ENCODE results near the gene SMARCC1.

SMARCC1 gene

GRCh38 chr3:47646362-47646761 lies 135.3 kb downstream of the SMARCC1 start:
- Mint-ChIP-seq H3K9me3 (no peaks in the 10 kb centered on the region), H3K36me3 (ENCODE audit: low read depth) (peaks cover 61% of the 10 kb centered on the region), H3K4me1 (ENCODE audit: low read depth) (no peaks in the 10 kb centered on the region), H3K27ac (no peak overlapping the region), H3K27me3 (no peaks in the 10 kb centered on the region), H3K4me3 (no peak overlapping the region)

DNA sequence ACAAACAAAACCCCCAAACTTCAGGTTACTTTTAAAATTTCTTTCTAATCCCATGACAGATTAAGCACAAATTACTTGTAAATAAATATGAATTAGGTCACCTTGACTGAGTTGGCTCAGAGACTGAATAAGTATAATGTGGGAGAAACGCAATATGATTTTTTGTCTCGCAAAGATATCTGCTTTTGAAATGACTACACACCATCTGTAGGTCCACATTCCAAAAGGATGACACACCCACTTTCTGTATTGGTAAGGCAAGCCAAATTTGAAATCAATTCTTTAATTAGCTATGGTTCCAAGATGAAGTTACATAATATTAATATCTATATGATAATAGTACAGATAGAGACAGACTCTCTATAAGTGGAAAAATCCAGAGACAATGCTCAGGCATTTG lies 136.1 kb downstream of the SMARCC1 start:
- no peaks in the 10 kb centered on the region for H3K4me1 Mint-ChIP-seq (ENCODE audit: low read depth)
- H3K27ac Mint-ChIP-seq, result no peak overlapping the region
- H3K4me3 Mint-ChIP-seq, result no peak overlapping the region
- H3K36me3 Mint-ChIP-seq (ENCODE audit: low read depth), result peaks cover 65% of the 10 kb centered on the region
- no peaks in the 10 kb centered on the region for H3K27me3 Mint-ChIP-seq
- no peaks in the 10 kb centered on the region for H3K9me3 Mint-ChIP-seq

DNA sequence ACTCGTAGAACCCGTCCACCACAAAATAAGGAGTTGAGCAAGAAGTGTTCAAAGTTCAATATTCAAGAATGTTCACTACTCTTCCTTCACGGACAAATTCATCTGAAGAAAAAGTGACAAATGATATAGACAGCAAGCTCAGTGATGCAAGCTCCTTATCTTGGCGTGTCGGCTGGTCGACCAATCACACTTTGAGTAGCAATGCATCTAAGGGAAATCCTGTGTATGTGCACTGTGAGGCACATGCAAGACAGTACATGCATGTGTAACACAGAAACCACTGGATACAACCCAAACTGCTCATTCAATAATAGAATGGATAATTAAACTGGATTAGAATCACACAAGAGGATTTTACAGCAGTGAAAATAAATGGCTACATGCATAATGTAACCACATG lies 138.6 kb downstream of the SMARCC1 start:
- H3K9me3 Mint-ChIP-seq, result no peaks in the 10 kb centered on the region
- no peak overlapping the region for H3K27ac Mint-ChIP-seq
- H3K4me1 Mint-ChIP-seq (ENCODE audit: low read depth), result no peaks in the 10 kb centered on the region
- H3K4me3 Mint-ChIP-seq, result no peak overlapping the region
- H3K36me3 Mint-ChIP-seq (ENCODE audit: low read depth), result peaks cover 64% of the 10 kb centered on the region
- no peaks in the 10 kb centered on the region for H3K27me3 Mint-ChIP-seq

GRCh38 chr3:47641739-47642138 lies 140.0 kb downstream of the SMARCC1 start:
- Mint-ChIP-seq H3K27ac (no peak overlapping the region), H3K4me3 (no peak overlapping the region), H3K27me3 (no peaks in the 10 kb centered on the region), H3K4me1 (ENCODE audit: low read depth) (no peaks in the 10 kb centered on the region), H3K36me3 (ENCODE audit: low read depth) (peaks cover 67% of the 10 kb centered on the region), H3K9me3 (no peaks in the 10 kb centered on the region)

GRCh38 chr3:47636921-47637320 lies 144.8 kb downstream of the SMARCC1 start:
- no peak overlapping the region for H3K27ac Mint-ChIP-seq
- no peaks in the 10 kb centered on the region for H3K9me3 Mint-ChIP-seq
- no peaks in the 10 kb centered on the region for H3K27me3 Mint-ChIP-seq
- no peak overlapping the region for H3K4me3 Mint-ChIP-seq
- peaks cover 8% of the 10 kb centered on the region for H3K4me1 Mint-ChIP-seq (ENCODE audit: low read depth)
- H3K36me3 Mint-ChIP-seq (ENCODE audit: low read depth), result peaks cover 70% of the 10 kb centered on the region

- Mint-ChIP-seq H3K27ac (no peak overlapping the region), H3K36me3 (ENCODE audit: low read depth) (peaks cover 72% of the 10 kb centered on the region), H3K4me1 (ENCODE audit: low read depth) (peaks cover 8% of the 10 kb centered on the region), H3K4me3 (no peak overlapping the region), H3K27me3 (no peaks in the 10 kb centered on the region), H3K9me3 (no peaks in the 10 kb centered on the region)
These were observed 145.5 kb downstream of the SMARCC1 start for GRCh38 chr3:47636225-47636624.

- Mint-ChIP-seq H3K4me3 (no peak overlapping the region), H3K4me1 (ENCODE audit: low read depth) (peaks cover 8% of the 10 kb centered on the region), H3K9me3 (no peaks in the 10 kb centered on the region), H3K27me3 (no peaks in the 10 kb centered on the region), H3K27ac (peak overlapping the region; percentile 9), H3K36me3 (ENCODE audit: low read depth) (peaks cover 75% of the 10 kb centered on the region)
These were observed 146.2 kb downstream of the SMARCC1 start for GRCh38 chr3:47635536-47635935.

- Mint-ChIP-seq H3K36me3 (ENCODE audit: low read depth) (peaks cover 78% of the 10 kb centered on the region), H3K4me3 (no peak overlapping the region), H3K27me3 (no peaks in the 10 kb centered on the region), H3K9me3 (no peaks in the 10 kb centered on the region), H3K4me1 (ENCODE audit: low read depth) (peaks cover 8% of the 10 kb centered on the region), H3K27ac (peak overlapping the region; percentile 9)
These were observed 146.7 kb downstream of the SMARCC1 start for GRCh38 chr3:47634996-47635395.

DNA sequence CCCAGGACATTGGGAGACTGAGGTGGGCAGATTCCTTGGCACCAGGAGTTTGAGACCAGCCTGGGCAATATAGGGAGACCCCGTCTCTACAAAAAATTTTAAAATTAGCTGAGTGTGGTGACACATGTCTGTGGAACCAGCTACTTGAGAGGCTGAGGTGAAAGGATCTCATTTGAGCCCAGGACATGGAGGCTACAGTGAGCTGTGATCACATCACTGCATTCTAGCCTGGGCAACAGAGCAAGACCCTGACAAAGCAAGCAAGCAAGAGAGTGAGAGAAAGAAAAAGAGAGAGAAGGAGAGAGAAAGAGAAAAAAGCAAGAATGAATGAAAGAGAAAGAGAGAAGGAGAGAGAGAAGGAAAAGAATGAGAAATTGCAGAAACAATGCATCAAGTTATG lies 150.9 kb downstream of the SMARCC1 start:
- Mint-ChIP-seq H3K27ac (no peak overlapping the region), H3K27me3 (no peaks in the 10 kb centered on the region), H3K36me3 (ENCODE audit: low read depth) (peaks cover 86% of the 10 kb centered on the region), H3K4me1 (ENCODE audit: low read depth) (peaks cover 8% of the 10 kb centered on the region), H3K4me3 (no peak overlapping the region), H3K9me3 (no peaks in the 10 kb centered on the region)

DNA sequence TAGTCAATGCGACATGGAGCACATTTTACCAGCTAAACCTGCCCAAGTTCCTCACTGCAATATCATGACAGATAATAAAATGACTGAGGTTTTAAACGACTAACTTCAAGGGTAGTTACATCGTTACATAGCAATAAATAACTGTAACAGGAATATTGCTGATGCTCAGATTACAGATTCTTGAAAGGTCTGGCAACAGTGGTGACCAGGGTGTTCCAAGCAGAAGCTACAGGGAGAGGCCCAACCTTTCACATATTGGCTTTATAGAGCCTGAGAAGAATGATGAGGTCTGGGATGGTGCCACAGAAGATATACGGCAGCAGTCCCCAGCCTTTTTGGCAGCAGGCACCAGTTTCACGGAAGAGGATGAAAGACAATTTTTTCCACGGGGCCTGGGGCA lies 151.9 kb downstream of the SMARCC1 start:
- H3K27ac Mint-ChIP-seq, result no peak overlapping the region
- peaks cover under 1% of the 10 kb centered on the region for H3K4me1 Mint-ChIP-seq (ENCODE audit: low read depth)
- no peaks in the 10 kb centered on the region for H3K27me3 Mint-ChIP-seq
- no peaks in the 10 kb centered on the region for H3K9me3 Mint-ChIP-seq
- H3K4me3 Mint-ChIP-seq, result no peak overlapping the region
- H3K36me3 Mint-ChIP-seq (ENCODE audit: low read depth), result peaks cover 76% of the 10 kb centered on the region

DNA sequence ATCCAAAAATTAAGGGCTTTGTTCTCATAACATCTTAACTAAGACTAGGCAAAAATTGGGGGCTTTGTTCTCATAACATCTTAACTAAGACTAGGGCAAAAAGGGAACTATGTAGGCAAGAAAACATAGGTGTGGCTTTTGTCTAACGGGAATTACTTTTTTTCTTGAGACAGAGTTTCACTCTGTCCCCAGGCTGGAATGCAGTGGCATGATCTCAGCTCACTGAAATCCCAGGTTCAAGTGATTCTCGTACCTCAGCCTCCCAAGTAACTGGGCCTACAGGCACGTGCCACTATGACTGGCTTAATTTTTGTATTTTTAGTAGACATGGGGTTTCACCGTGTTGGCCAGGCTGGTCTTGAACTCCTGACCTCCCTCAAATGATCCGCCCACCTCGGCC lies 153.3 kb downstream of the SMARCC1 start:
- Mint-ChIP-seq H3K4me1 (ENCODE audit: low read depth) (no peaks in the 10 kb centered on the region), H3K27ac (no peak overlapping the region), H3K36me3 (ENCODE audit: low read depth) (peaks cover 75% of the 10 kb centered on the region), H3K4me3 (no peak overlapping the region), H3K9me3 (no peaks in the 10 kb centered on the region), H3K27me3 (no peaks in the 10 kb centered on the region)

DNA sequence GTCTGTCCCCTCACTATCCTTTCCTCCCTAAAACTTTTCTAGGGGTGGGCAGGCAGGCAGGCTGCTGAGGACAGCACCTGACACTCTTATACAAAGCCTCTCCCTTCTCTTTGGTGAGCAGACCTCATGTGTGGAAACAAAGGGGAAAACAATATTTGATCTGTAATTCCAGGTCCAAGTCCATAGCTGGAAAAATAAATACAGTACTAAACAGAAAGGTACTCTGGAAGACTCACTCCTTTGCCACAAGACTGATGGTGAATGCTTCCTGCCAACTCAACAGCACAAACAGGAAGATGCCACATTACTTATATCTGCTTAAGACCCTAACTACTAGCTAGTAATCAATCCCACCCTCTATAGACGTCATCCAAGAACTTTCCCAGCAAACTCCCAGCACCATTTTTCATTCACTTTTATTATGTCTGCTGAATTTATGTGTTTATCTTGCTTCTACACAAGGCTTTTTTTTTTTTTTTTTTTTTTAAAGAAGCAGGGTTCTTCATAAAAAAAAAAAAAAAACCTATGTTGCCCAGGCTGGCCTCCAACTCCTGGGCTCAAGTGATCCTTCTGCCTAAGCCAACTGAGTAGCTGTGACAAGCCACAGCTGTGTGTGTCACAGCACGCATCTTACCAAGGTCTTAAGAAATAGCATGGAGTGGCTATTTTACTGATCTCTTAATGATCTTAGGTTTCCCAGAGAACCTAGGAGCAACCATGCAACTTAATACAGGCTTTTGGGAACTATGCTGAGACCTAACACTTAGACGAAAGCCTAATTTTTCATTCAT lies 158.8 kb downstream of the SMARCC1 start:
- Mint-ChIP-seq H3K27me3 (no peaks in the 10 kb centered on the region), H3K4me1 (ENCODE audit: low read depth) (no peaks in the 10 kb centered on the region), H3K36me3 (ENCODE audit: low read depth) (peaks cover 67% of the 10 kb centered on the region), H3K27ac (no peak overlapping the region), H3K9me3 (no peaks in the 10 kb centered on the region), H3K4me3 (no peak overlapping the region)

DNA sequence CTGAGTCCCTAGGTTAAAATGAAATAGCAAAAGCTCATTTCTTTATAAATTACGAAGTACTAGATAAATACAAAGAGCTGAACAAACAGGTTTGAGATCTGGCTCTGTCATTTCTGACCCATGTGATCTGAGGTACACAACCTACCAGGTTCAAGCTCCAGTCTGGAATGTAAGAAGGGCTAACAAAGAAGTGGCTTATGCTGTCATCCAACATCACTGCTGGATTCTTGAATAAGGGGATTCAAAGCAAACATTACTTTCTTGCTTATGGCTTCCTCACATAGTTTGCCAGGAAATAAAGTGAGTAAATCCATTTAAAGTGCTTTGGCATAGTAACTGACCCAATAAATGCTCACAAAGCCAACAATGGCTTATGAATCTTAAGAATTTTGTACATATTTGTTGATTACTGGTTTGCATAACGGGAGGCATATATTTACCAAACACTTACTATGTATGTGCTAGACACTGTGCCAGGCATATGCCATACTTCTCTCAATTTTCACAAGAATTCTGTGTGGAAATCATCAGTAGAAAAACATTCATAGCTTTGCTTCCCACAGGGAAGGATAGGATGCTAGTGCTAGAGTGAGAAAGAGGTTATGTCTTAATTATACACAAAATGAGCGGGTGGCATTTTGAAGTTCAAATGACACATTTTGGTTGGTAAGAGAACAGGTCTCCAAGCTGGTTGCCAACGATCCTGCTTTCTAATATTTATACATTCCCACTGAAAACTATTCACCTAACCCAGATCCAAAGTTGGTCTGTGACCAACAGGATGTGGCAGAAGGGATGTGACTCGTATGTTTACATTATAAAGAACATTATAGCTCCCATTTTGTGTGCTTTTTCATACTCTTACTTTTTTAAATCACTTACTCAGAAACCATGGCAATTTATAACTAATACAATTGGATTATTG lies 164.3 kb downstream of the SMARCC1 start:
- H3K36me3 Mint-ChIP-seq (ENCODE audit: low read depth), result peaks cover 46% of the 10 kb centered on the region
- no peaks in the 10 kb centered on the region for H3K9me3 Mint-ChIP-seq
- H3K4me3 Mint-ChIP-seq, result no peak overlapping the region
- peak overlapping the region; percentile 32 for H3K27ac Mint-ChIP-seq
- H3K4me1 Mint-ChIP-seq (ENCODE audit: low read depth), result no peaks in the 10 kb centered on the region
- H3K27me3 Mint-ChIP-seq, result no peaks in the 10 kb centered on the region

DNA sequence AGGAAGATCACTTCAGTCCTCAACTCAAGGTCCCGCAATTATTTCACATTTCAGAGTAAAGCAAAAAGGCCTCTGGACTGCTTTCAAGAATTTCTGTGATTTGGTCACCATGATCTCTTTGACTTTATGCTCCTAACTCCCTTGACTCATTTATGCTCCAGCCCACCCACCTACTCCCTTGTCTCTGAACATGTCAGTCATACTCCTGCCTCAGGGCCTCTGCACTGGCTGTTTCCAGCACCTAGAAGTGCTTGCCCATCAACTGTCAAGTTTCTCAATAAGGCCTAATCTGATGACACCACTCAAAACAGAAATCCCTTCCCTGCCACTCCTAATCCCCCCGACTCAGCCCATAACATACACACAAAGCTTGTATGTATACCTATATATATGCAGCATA lies 166.9 kb downstream of the SMARCC1 start:
- no peaks in the 10 kb centered on the region for H3K9me3 Mint-ChIP-seq
- no peak overlapping the region for H3K4me3 Mint-ChIP-seq
- H3K27ac Mint-ChIP-seq, result no peak overlapping the region
- no peaks in the 10 kb centered on the region for H3K4me1 Mint-ChIP-seq (ENCODE audit: low read depth)
- H3K36me3 Mint-ChIP-seq (ENCODE audit: low read depth), result peaks cover 55% of the 10 kb centered on the region
- no peaks in the 10 kb centered on the region for H3K27me3 Mint-ChIP-seq

GRCh38 chr3:47613722-47614121 lies 168.0 kb downstream of the SMARCC1 start:
- no peak overlapping the region for H3K4me3 Mint-ChIP-seq
- H3K36me3 Mint-ChIP-seq (ENCODE audit: low read depth), result peaks cover 54% of the 10 kb centered on the region
- H3K27ac Mint-ChIP-seq, result no peak overlapping the region
- no peaks in the 10 kb centered on the region for H3K4me1 Mint-ChIP-seq (ENCODE audit: low read depth)
- H3K27me3 Mint-ChIP-seq, result no peaks in the 10 kb centered on the region
- H3K9me3 Mint-ChIP-seq, result no peaks in the 10 kb centered on the region
